Measurements from ENCODE around the gene LRIG1. TPM values are rescaled to one million over a fixed set of nuclear protein-coding genes. Genes with fewer than 3 reads are reported as not detected.

Gene LRIG1
- total RNA-seq, 1 donor from 2014 or later: 111 TPM

DNA sequence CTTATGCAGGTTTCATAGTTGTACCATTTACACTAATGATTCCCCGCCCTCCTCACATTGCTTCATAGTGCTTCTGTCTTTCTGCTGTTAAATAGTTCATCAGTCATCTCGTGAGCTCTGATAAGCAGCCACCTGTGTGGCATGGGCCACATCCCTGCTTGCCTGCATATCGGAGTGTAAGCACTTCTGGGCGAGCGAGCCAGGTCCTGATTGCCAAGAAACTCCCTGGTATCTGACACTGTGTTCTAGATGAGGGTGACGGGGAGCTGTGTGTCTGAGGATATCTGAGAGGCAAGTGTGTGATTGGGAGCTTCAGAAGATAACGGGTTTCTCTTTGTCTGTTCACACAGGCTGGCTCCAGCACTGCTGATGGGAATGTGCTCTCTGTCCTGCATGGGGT is 130.6 kb downstream of the LRIG1 start:
- TF ChIP-seq, protein P1, sequence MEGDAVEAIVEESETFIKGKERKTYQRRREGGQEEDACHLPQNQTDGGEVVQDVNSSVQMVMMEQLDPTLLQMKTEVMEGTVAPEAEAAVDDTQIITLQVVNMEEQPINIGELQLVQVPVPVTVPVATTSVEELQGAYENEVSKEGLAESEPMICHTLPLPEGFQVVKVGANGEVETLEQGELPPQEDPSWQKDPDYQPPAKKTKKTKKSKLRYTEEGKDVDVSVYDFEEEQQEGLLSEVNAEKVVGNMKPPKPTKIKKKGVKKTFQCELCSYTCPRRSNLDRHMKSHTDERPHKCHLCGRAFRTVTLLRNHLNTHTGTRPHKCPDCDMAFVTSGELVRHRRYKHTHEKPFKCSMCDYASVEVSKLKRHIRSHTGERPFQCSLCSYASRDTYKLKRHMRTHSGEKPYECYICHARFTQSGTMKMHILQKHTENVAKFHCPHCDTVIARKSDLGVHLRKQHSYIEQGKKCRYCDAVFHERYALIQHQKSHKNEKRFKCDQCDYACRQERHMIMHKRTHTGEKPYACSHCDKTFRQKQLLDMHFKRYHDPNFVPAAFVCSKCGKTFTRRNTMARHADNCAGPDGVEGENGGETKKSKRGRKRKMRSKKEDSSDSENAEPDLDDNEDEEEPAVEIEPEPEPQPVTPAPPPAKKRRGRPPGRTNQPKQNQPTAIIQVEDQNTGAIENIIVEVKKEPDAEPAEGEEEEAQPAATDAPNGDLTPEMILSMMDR (IDR thresholded peaks at IDR 0.05): no peak
- H3K27me3 Mint-ChIP-seq (ENCODE audit: low read depth): no peaks in the 10 kb centered on the region
- H3K4me1 Mint-ChIP-seq (ENCODE audit: low read depth): peaks cover 18% of the 10 kb centered on the region
- no peak overlapping the region for H3K27ac Mint-ChIP-seq (ENCODE audit: unreplicated experiment)
- H3K9me3 Mint-ChIP-seq (ENCODE audit: low read depth): no peaks in the 10 kb centered on the region
- H3K36me3 Mint-ChIP-seq (ENCODE audit: low read depth): peaks cover 20% of the 10 kb centered on the region
- no peak for DNase-seq (ENCODE audit: low spot score)
- no peak overlapping the region for H3K4me3 Mint-ChIP-seq (ENCODE audit: unreplicated experiment)

DNA sequence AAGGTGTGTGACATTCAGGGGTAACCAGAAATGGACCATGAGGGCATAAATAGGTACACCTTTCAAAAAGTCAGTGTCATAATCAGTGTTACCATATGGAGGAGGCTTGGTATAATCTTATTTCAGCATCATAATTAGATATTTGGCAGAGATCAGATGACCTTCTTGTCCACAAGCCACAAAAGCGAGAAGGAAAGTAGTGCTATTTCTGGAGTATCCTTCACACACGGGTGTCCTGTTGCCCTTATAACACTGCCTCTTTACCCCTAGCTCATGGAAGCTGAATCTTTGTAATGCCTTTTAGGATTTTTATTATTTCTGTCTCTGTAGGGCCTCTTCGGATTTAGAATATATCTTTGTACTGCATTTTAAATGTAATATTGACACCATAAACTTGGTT is 132.8 kb downstream of the LRIG1 start:
- peaks cover 10% of the 10 kb centered on the region for H3K36me3 Mint-ChIP-seq (ENCODE audit: low read depth)
- no peaks in the 10 kb centered on the region for H3K27me3 Mint-ChIP-seq (ENCODE audit: low read depth)
- H3K9me3 Mint-ChIP-seq (ENCODE audit: low read depth): no peaks in the 10 kb centered on the region
- H3K4me3 Mint-ChIP-seq (ENCODE audit: unreplicated experiment): no peak overlapping the region
- no peak for DNase-seq (ENCODE audit: low spot score)
- TF ChIP-seq, protein P1 (IDR thresholded peaks at IDR 0.05): no peak
- peaks cover 40% of the 10 kb centered on the region for H3K4me1 Mint-ChIP-seq (ENCODE audit: low read depth)
- H3K27ac Mint-ChIP-seq (ENCODE audit: unreplicated experiment): no peak overlapping the region

DNA sequence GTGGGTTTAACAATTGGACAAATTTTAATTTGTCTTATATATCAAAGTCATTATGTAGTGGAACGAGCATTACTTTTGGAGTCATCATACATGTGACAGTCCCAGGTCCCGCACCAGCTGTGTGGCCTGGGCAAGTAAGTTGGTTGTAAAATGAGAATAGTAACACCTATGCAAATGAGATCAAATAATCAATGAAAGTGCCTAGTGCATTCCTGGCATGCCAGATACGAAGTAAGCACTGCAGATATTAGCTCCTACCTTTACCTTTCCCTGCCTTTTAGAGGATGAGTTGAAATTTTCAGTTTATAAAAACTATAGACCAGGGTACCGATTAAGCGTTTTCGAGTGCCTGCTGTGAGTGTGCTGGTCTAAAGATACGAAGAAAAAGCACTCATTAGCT is 134.1 kb downstream of the LRIG1 start:
- H3K36me3 Mint-ChIP-seq (ENCODE audit: low read depth): peaks cover 7% of the 10 kb centered on the region
- H3K4me3 Mint-ChIP-seq (ENCODE audit: unreplicated experiment): no peak overlapping the region
- H3K27ac Mint-ChIP-seq (ENCODE audit: unreplicated experiment): no peak overlapping the region
- H3K4me1 Mint-ChIP-seq (ENCODE audit: low read depth): peaks cover 52% of the 10 kb centered on the region
- TF ChIP-seq, protein P1 (IDR thresholded peaks at IDR 0.05): no peak
- H3K9me3 Mint-ChIP-seq (ENCODE audit: low read depth): no peaks in the 10 kb centered on the region
- H3K27me3 Mint-ChIP-seq (ENCODE audit: low read depth): no peaks in the 10 kb centered on the region
- no peak for DNase-seq (ENCODE audit: low spot score)

DNA sequence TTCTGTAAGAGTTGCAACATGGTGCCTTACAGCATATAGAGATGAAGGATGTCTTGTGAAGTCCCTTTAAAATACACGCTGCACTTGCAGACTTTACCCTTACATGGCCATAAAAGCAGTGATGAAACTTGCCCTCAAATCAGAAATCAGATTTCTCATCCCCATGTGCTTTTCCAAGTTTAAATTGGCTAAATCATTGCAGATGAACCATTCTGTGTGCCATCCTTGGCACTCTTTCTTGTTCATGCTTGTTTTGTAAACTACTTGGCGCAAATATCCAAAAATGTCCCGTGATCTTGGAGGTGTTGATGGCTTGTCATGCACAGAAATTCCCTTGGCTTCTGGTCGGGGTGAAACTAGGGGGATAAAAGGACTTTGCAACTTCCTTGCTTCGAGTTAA is 135.7 kb downstream of the LRIG1 start:
- no peaks in the 10 kb centered on the region for H3K9me3 Mint-ChIP-seq (ENCODE audit: low read depth)
- H3K4me3 Mint-ChIP-seq (ENCODE audit: unreplicated experiment): no peak overlapping the region
- no peaks in the 10 kb centered on the region for H3K27me3 Mint-ChIP-seq (ENCODE audit: low read depth)
- H3K36me3 Mint-ChIP-seq (ENCODE audit: low read depth): peaks cover 1% of the 10 kb centered on the region
- no peak for DNase-seq (ENCODE audit: low spot score)
- H3K4me1 Mint-ChIP-seq (ENCODE audit: low read depth): peaks cover 66% of the 10 kb centered on the region
- TF ChIP-seq, protein P1 (IDR thresholded peaks at IDR 0.05): no peak
- H3K27ac Mint-ChIP-seq (ENCODE audit: unreplicated experiment): no peak overlapping the region

DNA sequence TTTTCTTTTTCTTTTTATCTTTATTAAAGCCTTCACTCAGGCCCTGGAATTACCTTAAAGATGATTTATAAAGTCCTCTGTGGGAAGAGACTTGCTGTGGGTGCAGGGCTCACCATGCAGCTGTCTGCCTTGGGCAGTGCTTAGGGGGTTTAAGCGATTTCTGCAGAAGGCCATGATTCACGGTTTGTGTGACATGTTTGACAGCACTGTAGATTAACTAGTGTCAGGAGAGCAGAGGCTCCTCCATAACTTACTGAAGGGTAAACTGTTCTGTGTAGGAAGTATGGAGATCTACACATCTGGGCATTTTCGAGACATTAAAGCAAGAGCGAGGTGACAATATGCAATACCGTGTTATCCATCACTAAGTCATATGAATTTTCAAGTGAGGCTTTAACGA is 137.7 kb downstream of the LRIG1 start:
- DNase-seq (ENCODE audit: low spot score): no peak
- peak overlapping the region; percentile 95 for H3K27ac Mint-ChIP-seq (ENCODE audit: unreplicated experiment)
- no peaks in the 10 kb centered on the region for H3K36me3 Mint-ChIP-seq (ENCODE audit: low read depth)
- H3K4me1 Mint-ChIP-seq (ENCODE audit: low read depth): peaks cover 62% of the 10 kb centered on the region
- H3K9me3 Mint-ChIP-seq (ENCODE audit: low read depth): no peaks in the 10 kb centered on the region
- peak overlapping the region; percentile 9 for H3K4me3 Mint-ChIP-seq (ENCODE audit: unreplicated experiment)
- TF ChIP-seq, protein P1 (IDR thresholded peaks at IDR 0.05): no peak
- no peaks in the 10 kb centered on the region for H3K27me3 Mint-ChIP-seq (ENCODE audit: low read depth)
